Measurements from ENCODE around the gene IRF9. TPM values are rescaled to one million over a fixed set of nuclear protein-coding genes. Genes with fewer than 3 reads are reported as not detected.

The IRF9 gene
- total and polyA plus RNA-seq, 2 of the 13 experiments (the other 11 are each of a cell fraction or from before 2014, with no cell fraction given), result 14.9 to 49.7 TPM

GRCh38 chr14:24131549-24131966, 29.5 kb upstream of the IRF9 start (continued):
- TF ChIP-seq HIC2 (CRISPR knock-in tag; IDR thresholded peaks at IDR 0.05; ENCODE audit: low read depth) (peak; percentile 10; the same call in 1 of the 2 replicates), ZBTB38 (CRISPR knock-in tag; IDR thresholded peaks at IDR 0.05) (peak; percentile 53; the same call in 1 of the 2 replicates), ZNF33B (CRISPR knock-in tag; IDR thresholded peaks at IDR 0.05) (0 out of 2 replicates have a peak, but pooled peaks have one; percentile 36)

- Histone ChIP-seq H3K4me3 (replicated peaks in 1 of 3; ENCODE audit: insufficient read depth in 1 of 3, low read depth in 2 of 3, low read length in 3 of 3) (no peak overlapping the region), H4K20me1 (ENCODE audit: insufficient read depth, low read length) (peaks cover 4% of the 10 kb centered on the region; the same call in 1 of the 2 replicates), H3K4me1 (ENCODE audit: insufficient read depth, low read length) (peaks cover 59% of the 10 kb centered on the region), H3K27ac (ENCODE audit: extremely low read length, insufficient read depth, low read length) (peak overlapping the region; percentile 48), H3K27me3 (ENCODE audit: control insufficient read depth in 1 of 2, insufficient read depth in 2 of 2, low read length in 2 of 2) (no peaks in the 10 kb centered on the region; a peak in 1 of 5 replicates), H3K9me3 (ENCODE audit: low read length) (no peaks in the 10 kb centered on the region), H3K9ac (ENCODE audit: insufficient read depth, low read depth, low read length) (no peak overlapping the region; the same call in 1 of the 2 replicates), H3K36me3 (replicated peaks in 1 of 2; ENCODE audit: control insufficient read depth in 1 of 2, insufficient read depth in 2 of 2, low read length in 2 of 2) (peaks cover 0 to under 1% of the 10 kb centered on the region in 2 experiments; a peak in 2 of 5 replicates), H3K79me2 (ENCODE audit: insufficient read depth, low read length) (peaks cover 11% of the 10 kb centered on the region), H2AFZ (ENCODE audit: low read length) (no peak overlapping the region), H3K4me2 (ENCODE audit: low read depth, low read length) (no peak overlapping the region; the same call in 1 of the 2 replicates)
- ATAC-seq (no peak), FAIRE-seq (no peak), DNase-seq (ENCODE audit: low spot score) (no peak)
- POLR2A ChIA-PET, result interaction anchor here (1.5 to 22.7 kb wide), 6 partner anchors 9 to 38 kb away, joined by 4 to 977 read pairs (median 11); partner anchors contain the start of genes DCAF11, EMC9, IRF9 and NRL
- CTCF ChIA-PET (ENCODE audit: low intra/inter-chr PET ratio, low total read pairs), result no interaction called here
- in situ Hi-C loops (cut with HindIII; ENCODE audit: extremely low pct_ligation_motif_present, low pct_unique_long_range_greater_than_20kb), result loop anchor here (25.0 kb wide), 1 partner anchor 820 kb away; the partner anchor contains the start of genes BCL2L2, PABPN1 and PPP1R3E
- no TSS peak for BruUV-seq (replicated peaks)
- intact Hi-C loops (cut with micrococcal nuclease; ENCODE audit: unreplicated experiment), result no loop called here
- WGBS (ENCODE audit: low lambda C conversion rate), result 88% methylated on average over 24 of the region's 24 CpGs
- TF ChIP-seq ZNF839 (CRISPR knock-in tag; IDR thresholded peaks at IDR 0.05; ENCODE audit: borderline replicate concordance) (peak; percentile 61; the same call in 1 of the 2 replicates), AGO2 (optimal IDR thresholded peaks at IDR 0.05; ENCODE audit: low read depth, low read length) (peak; percentile 51), ZNF768 (CRISPR knock-in tag; IDR thresholded peaks at IDR 0.05) (peak; percentile 71; the same call in 1 of the 2 replicates), EEA1 (CRISPR knock-in tag; IDR thresholded peaks at IDR 0.05; ENCODE audit: borderline replicate concordance) (0 out of 2 replicates have a peak, but pooled peaks have one; percentile 26), HNF4G (IDR thresholded peaks at IDR 0.05; ENCODE audit: borderline replicate concordance, low read depth, low read length) (no peak), HNF4G (CRISPR knock-in tag; IDR thresholded peaks at IDR 0.05; ENCODE audit: borderline replicate concordance, low read depth) (0 out of 2 replicates have a peak, but pooled peaks have one; percentile 73), ARHGAP35 (CRISPR knock-in tag; IDR thresholded peaks at IDR 0.05; ENCODE audit: borderline replicate concordance) (peak; percentile 33; the same call in 1 of the 2 replicates), ZNF17 (CRISPR knock-in tag; IDR thresholded peaks at IDR 0.05) (no peak), PREB (CRISPR knock-in tag; IDR thresholded peaks at IDR 0.05) (0 out of 2 replicates have a peak, but pooled peaks have one; percentile 87), ZNF256 (CRISPR knock-in tag; conservative IDR thresholded peaks at IDR 0.05) (0 out of 2 replicates have a peak, but pooled peaks have one; percentile 42), ZFP62 (CRISPR knock-in tag; IDR thresholded peaks at IDR 0.05) (peak; percentile 67; the same call in 1 of the 2 replicates), ZNF30 (CRISPR knock-in tag; IDR thresholded peaks at IDR 0.05) (no peak), ZNF431 (CRISPR knock-in tag; IDR thresholded peaks at IDR 0.05; ENCODE audit: borderline replicate concordance, low read depth) (no peak), CERS6 (CRISPR knock-in tag; IDR thresholded peaks at IDR 0.05) (0 out of 2 replicates have a peak, but pooled peaks have one; percentile 60), KDM2A (CRISPR knock-in tag; IDR thresholded peaks at IDR 0.05; ENCODE audit: borderline replicate concordance, low read depth) (0 out of 2 replicates have a peak, but pooled peaks have one; percentile 13)
Observed at GRCh38 chr14:24132061-24132685, 28.9 kb upstream of the IRF9 start.

Measured in HepG2 (cell line).